CD4-positive, alpha-beta memory T cell (primary cell): Measurements from ENCODE around the gene FANCC. TPM values are rescaled to one million over a fixed set of nuclear protein-coding genes. Genes with fewer than 3 reads are reported as not detected.
A peak's percentile ranks its signal among the peaks of the same experiment; 100 is the strongest.

Experiments used
- CTCF ChIA-PET: fragments of 350-600 bp; sonication (Branson Sonifier 250); formaldehyde crosslinking; loops from one replicate; lab custom pipeline; 2021; ENCODE audit warnings: inconsistent platforms; ENCODE audit not compliant: partially characterized antibody; lab: Charles Lee
- POLR2A ChIA-PET: fragments of 350-600 bp; sonication (Branson Sonifier 250); formaldehyde crosslinking; loops from one replicate; lab custom pipeline; 2021; ENCODE audit not compliant: partially characterized antibody; lab: Charles Lee
- DNase-seq, 5 donors: peaks; one replicate each; pipeline versions ENCODE4 v3.0.0 to v3.0.0-alpha.2; 2020 to 2022; ENCODE audit warnings: mixed read lengths in 1 of 5
- H3K27ac ChIP-seq: one replicate; pipeline ENCODE4 v1.7.0; 2013; ENCODE audit warnings: low read depth, low read length
- H3K27me3 ChIP-seq: 2 replicates; pipeline ENCODE4 v1.7.0; 2013; ENCODE audit warnings: mild to moderate bottlenecking, low read length, moderate library complexity; ENCODE audit not compliant: insufficient read depth
- H3K36me3 ChIP-seq: 2 replicates; pipeline ENCODE4 v1.7.0; 2013; ENCODE audit warnings: mild to moderate bottlenecking, low read length, moderate library complexity; ENCODE audit not compliant: insufficient read depth
- H3K4me1 ChIP-seq: 2 replicates; pipeline ENCODE4 v1.7.0; 2013; ENCODE audit warnings: mild to moderate bottlenecking, low read length, moderate library complexity; ENCODE audit not compliant: insufficient read depth
- H3K4me3 ChIP-seq, 2 donors: one replicate each; pipeline ENCODE4 v1.7.0; 2013; ENCODE audit warnings: low read length in 2 of 2, mild to moderate bottlenecking in 1 of 2
- H3K9me3 ChIP-seq, 2 donors: one replicate each; pipeline ENCODE4 v1.7.0; 2013; ENCODE audit warnings: low read length in 2 of 2, control low read depth in 1 of 2; ENCODE audit not compliant: control insufficient read depth in 1 of 2
- H3K27ac Mint-ChIP-seq, 7 donors: one replicate each; pipeline ENCODE4 v1.8.0; 2020 to 2021; ENCODE audit warnings: mixed read lengths in 7 of 7, mild to moderate bottlenecking in 6 of 7, inconsistent platforms in 3 of 7, moderate library complexity in 3 of 7
- H3K27me3 Mint-ChIP-seq, 2 donors: one replicate each; pipeline ENCODE4 v1.8.0; 2020 to 2021; ENCODE audit warnings: mixed read lengths in 2 of 2
- H3K36me3 Mint-ChIP-seq, 2 donors: one replicate each; pipeline ENCODE4 v1.8.0; 2020 to 2021; ENCODE audit warnings: mixed read lengths in 2 of 2, inconsistent platforms in 1 of 2, mild to moderate bottlenecking in 1 of 2
- H3K4me1 Mint-ChIP-seq, 4 donors: one replicate each; pipeline ENCODE4 v1.8.0; 2020 to 2021; ENCODE audit warnings: mixed read lengths in 4 of 4, mild to moderate bottlenecking in 1 of 4
- H3K4me3 Mint-ChIP-seq, 8 donors: one replicate each; pipeline ENCODE4 v1.8.0; 2020 to 2021; ENCODE audit warnings: mixed read lengths in 8 of 8, mild to moderate bottlenecking in 7 of 8, moderate library complexity in 6 of 8, inconsistent platforms in 3 of 8
- H3K9me3 Mint-ChIP-seq, 8 donors: one replicate each; pipeline ENCODE4 v1.8.0; 2020 to 2021; ENCODE audit warnings: mixed read lengths in 8 of 8, mild to moderate bottlenecking in 5 of 8, inconsistent platforms in 3 of 8, moderate library complexity in 1 of 8
- intact Hi-C: fragments of 100-400 bp; cut with micrococcal nuclease; formaldehyde crosslinking; loops from one replicate; pipeline ENCODE4 v1.15.1; 2023
- polyA plus RNA-seq, 2 donors: library from polyadenylated mRNA; unstranded; fragments of 300-500 nt; fragmentation: Illumina TruSeq; gene quantifications; one replicate each; pipeline ENCODE4 v1.2.3, GENCODE V29; 2021
- total RNA-seq, 2 experiments: library from RNA; stranded (reverse); gene quantifications; one replicate each; pipeline ENCODE4 v1.2.3, GENCODE V29; 2021

Gene FANCC
- total and polyA plus RNA-seq, 4 experiments from 2014 or later: 0.77 to 4.9 (median 3.6) TPM

- no peak overlapping the region for H3K4me3 ChIP-seq
- Mint-ChIP-seq H3K27me3 (no peaks in the 10 kb centered on the region), H3K9me3 (no peaks in the 10 kb centered on the region), H3K36me3 (no peaks in the 10 kb centered on the region), H3K4me1 (peaks cover 0 to 2% (median under 1%) of the 10 kb centered on the region in 4 donors), H3K4me3 (no peak overlapping the region), H3K27ac (no peak overlapping the region)
- no peak for DNase-seq
- H3K27ac ChIP-seq: no peak overlapping the region
- no peaks in the 10 kb centered on the region for H3K9me3 ChIP-seq
- intact Hi-C loops: no loop called here
- CTCF ChIA-PET: no interaction called here
- no peaks in the 10 kb centered on the region for H3K36me3 ChIP-seq
- no peaks in the 10 kb centered on the region for H3K27me3 ChIP-seq
- POLR2A ChIA-PET: no interaction called here
- no peaks in the 10 kb centered on the region for H3K4me1 ChIP-seq
Observed at GRCh38 chr9:95217936-95218335, 99.6 kb downstream of the FANCC start.

DNA sequence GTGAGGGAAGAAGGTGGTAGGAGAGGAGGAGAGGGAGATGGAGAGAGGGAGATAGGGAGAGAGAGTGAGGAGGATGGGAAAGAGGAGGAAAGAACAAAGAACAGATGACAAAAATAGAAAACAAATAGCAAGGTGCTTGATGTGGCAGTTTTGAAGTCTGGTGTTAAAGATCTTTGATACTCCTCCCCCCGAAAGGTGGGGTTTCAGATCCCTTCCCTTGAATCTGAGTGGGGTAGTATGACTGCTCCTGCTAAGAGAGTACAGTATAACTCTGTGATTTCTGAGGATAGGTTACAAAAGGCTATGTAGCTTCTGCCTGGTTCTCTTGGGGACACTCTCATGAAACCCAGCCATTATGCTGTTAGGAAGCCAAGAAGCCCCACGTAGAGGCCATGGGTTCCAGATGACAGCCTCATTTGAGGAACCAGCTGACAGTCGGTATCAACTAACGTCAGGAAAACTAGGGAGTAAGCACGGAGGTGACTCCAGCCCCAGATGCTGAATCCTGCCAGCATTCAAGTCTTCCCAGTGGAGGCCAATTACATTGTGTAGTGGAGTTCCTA, 102.1 kb downstream of the FANCC start:
- no peaks in the 10 kb centered on the region for H3K36me3 Mint-ChIP-seq
- peak overlapping the region in 1 of 7 donors; percentile 39 for H3K27ac Mint-ChIP-seq
- Histone ChIP-seq H3K27ac (no peak overlapping the region), H3K4me1 (no peaks in the 10 kb centered on the region), H3K9me3 (no peaks in the 10 kb centered on the region), H3K4me3 (no peak overlapping the region), H3K27me3 (no peaks in the 10 kb centered on the region), H3K36me3 (no peaks in the 10 kb centered on the region)
- H3K4me3 Mint-ChIP-seq: no peak overlapping the region
- CTCF ChIA-PET: no interaction called here
- intact Hi-C loops: no loop called here
- no peak for DNase-seq
- no peaks in the 10 kb centered on the region for H3K9me3 Mint-ChIP-seq
- POLR2A ChIA-PET: no interaction called here
- H3K4me1 Mint-ChIP-seq: peaks cover 0 to 2% (median under 1%) of the 10 kb centered on the region in 4 donors
- no peaks in the 10 kb centered on the region for H3K27me3 Mint-ChIP-seq

- ChIA-PET POLR2A (no interaction called here), CTCF (no interaction called here)
- Histone ChIP-seq H3K27ac (no peak overlapping the region), H3K36me3 (no peaks in the 10 kb centered on the region), H3K27me3 (no peaks in the 10 kb centered on the region), H3K4me1 (no peaks in the 10 kb centered on the region), H3K9me3 (no peaks in the 10 kb centered on the region), H3K4me3 (no peak overlapping the region)
- Mint-ChIP-seq H3K27me3 (no peaks in the 10 kb centered on the region), H3K4me1 (peaks cover 0 to 2% (median under 1%) of the 10 kb centered on the region in 4 donors), H3K9me3 (no peaks in the 10 kb centered on the region), H3K27ac (no peak overlapping the region), H3K36me3 (no peaks in the 10 kb centered on the region), H3K4me3 (no peak overlapping the region)
- no peak for DNase-seq
- intact Hi-C loops: no loop called here
Observed at GRCh38 chr9:95213117-95213516, 104.4 kb downstream of the FANCC start.

DNA sequence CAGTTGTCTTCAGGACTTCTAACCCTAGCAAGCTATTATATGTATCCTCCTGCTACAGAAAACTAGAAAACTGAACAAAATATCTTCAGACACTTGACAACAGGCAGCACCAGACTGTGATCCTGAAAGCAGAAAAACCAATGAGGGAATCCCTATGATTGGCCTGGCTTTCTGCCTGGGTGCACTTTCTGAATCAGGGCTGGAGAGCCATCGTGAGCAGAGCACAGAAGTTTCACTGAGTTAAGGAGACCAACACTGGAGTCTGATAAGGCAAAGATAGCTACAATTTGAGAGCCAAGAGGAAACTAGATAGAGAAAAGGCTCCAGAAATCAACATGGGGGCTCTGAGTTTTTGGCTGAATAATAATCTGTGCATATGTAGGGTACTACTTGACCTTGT, 106.5 kb downstream of the FANCC start:
- H3K9me3 ChIP-seq: no peaks in the 10 kb centered on the region
- H3K4me1 Mint-ChIP-seq: peaks cover 0 to 2% (median under 1%) of the 10 kb centered on the region in 4 donors
- no peaks in the 10 kb centered on the region for H3K36me3 ChIP-seq
- H3K4me1 ChIP-seq: no peaks in the 10 kb centered on the region
- H3K36me3 Mint-ChIP-seq: no peaks in the 10 kb centered on the region
- no peaks in the 10 kb centered on the region for H3K9me3 Mint-ChIP-seq
- H3K27me3 ChIP-seq: no peaks in the 10 kb centered on the region
- ChIA-PET CTCF (no interaction called here), POLR2A (no interaction called here)
- H3K27me3 Mint-ChIP-seq: no peaks in the 10 kb centered on the region
- no peak overlapping the region for H3K4me3 ChIP-seq
- H3K4me3 Mint-ChIP-seq: no peak overlapping the region
- no peak overlapping the region for H3K27ac ChIP-seq
- intact Hi-C loops: no loop called here
- DNase-seq: no peak
- H3K27ac Mint-ChIP-seq: no peak overlapping the region

- intact Hi-C loops: no loop called here
- no peaks in the 10 kb centered on the region for H3K36me3 Mint-ChIP-seq
- no peak for DNase-seq
- Histone ChIP-seq H3K4me1 (no peaks in the 10 kb centered on the region), H3K27me3 (no peaks in the 10 kb centered on the region), H3K9me3 (no peaks in the 10 kb centered on the region), H3K27ac (no peak overlapping the region), H3K36me3 (no peaks in the 10 kb centered on the region), H3K4me3 (no peak overlapping the region)
- no peak overlapping the region for H3K4me3 Mint-ChIP-seq
- no peak overlapping the region for H3K27ac Mint-ChIP-seq
- H3K4me1 Mint-ChIP-seq: no peaks in the 10 kb centered on the region
- POLR2A ChIA-PET: no interaction called here
- H3K27me3 Mint-ChIP-seq: no peaks in the 10 kb centered on the region
- CTCF ChIA-PET: no interaction called here
- no peaks in the 10 kb centered on the region for H3K9me3 Mint-ChIP-seq
Observed at GRCh38 chr9:95207403-95207802, 110.1 kb downstream of the FANCC start.

DNA sequence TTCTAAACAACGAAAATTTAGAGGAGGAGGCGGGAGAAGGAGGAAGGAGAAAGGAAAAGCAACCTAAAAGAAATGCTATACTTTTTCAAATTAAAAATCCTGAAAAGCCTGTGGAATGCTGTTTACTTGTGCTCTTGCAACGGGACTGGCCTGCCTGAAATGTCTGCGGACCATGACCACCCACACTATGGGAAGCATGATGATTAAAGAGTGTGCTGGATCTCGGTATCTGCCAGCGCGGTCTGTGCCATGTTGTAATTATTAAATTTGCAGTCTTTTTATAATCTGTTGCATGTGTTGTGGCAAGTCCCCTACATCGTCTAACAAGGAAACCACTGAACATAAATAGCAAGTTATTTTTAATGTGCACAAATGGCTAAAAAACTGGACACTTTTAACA, 111.4 kb downstream of the FANCC start:
- Histone ChIP-seq H3K27me3 (no peaks in the 10 kb centered on the region), H3K4me1 (no peaks in the 10 kb centered on the region), H3K27ac (no peak overlapping the region), H3K4me3 (no peak overlapping the region), H3K36me3 (no peaks in the 10 kb centered on the region), H3K9me3 (no peaks in the 10 kb centered on the region)
- Mint-ChIP-seq H3K4me3 (no peak overlapping the region), H3K27me3 (no peaks in the 10 kb centered on the region), H3K27ac (no peak overlapping the region), H3K9me3 (no peaks in the 10 kb centered on the region), H3K4me1 (no peaks in the 10 kb centered on the region), H3K36me3 (no peaks in the 10 kb centered on the region)
- CTCF ChIA-PET: no interaction called here
- intact Hi-C loops: no loop called here
- POLR2A ChIA-PET: no interaction called here
- no peak for DNase-seq

DNA sequence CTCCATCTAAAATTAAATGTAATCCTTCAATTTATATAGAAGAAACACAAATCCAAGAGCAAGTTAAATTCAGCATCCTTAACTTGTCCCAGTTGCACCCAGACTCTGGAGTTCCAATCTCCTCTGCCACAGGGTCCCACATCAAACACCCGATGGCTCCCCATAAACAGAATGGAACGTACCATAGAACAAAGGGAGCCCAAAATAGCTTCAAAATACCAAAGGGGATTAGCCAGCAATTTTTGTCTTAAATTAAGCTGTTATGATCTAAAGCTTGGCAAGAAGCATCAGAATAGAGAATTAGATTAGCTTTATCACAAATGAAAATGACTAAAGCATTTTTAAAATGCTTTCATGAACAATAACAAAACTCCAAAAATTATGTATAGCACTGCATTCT, 112.8 kb downstream of the FANCC start:
- Mint-ChIP-seq H3K4me3 (no peak overlapping the region), H3K9me3 (no peaks in the 10 kb centered on the region), H3K27ac (no peak overlapping the region), H3K36me3 (no peaks in the 10 kb centered on the region), H3K4me1 (no peaks in the 10 kb centered on the region), H3K27me3 (no peaks in the 10 kb centered on the region)
- no peak for DNase-seq
- Histone ChIP-seq H3K36me3 (no peaks in the 10 kb centered on the region), H3K4me3 (no peak overlapping the region), H3K27ac (no peak overlapping the region), H3K9me3 (no peaks in the 10 kb centered on the region), H3K27me3 (no peaks in the 10 kb centered on the region), H3K4me1 (no peaks in the 10 kb centered on the region)
- ChIA-PET CTCF (interaction anchor here (1.2 kb wide), 1 partner anchor 524 kb away, joined by 3 read pairs; no protein-coding TSS in a partner anchor), POLR2A (no interaction called here)
- intact Hi-C loops: no loop called here

DNA sequence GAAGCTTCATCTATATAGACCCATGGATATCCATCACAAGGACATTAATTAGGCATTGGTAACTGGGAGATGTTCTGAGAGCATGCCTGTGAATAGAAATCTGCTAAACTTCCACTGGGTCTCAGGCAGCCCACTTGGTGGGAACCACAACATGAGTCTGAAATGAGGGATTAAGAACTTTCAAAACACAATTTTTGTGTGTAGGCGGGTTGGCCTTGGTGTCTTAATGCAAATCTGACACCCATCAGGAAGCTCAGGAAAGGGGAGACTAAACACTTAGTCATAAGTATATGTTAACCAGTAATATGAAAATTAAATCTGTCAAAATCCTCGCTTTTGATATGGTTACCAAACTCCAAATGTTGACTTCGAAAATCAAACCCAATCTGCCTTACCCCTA, 113.2 kb downstream of the FANCC start:
- no peak overlapping the region for H3K4me3 Mint-ChIP-seq
- H3K4me1 ChIP-seq: no peaks in the 10 kb centered on the region
- intact Hi-C loops: no loop called here
- H3K9me3 ChIP-seq: no peaks in the 10 kb centered on the region
- no peak overlapping the region for H3K27ac ChIP-seq
- no peaks in the 10 kb centered on the region for H3K36me3 Mint-ChIP-seq
- no peaks in the 10 kb centered on the region for H3K9me3 Mint-ChIP-seq
- no peaks in the 10 kb centered on the region for H3K4me1 Mint-ChIP-seq
- no peak overlapping the region for H3K27ac Mint-ChIP-seq
- CTCF ChIA-PET: interaction anchor here (1.2 kb wide), 1 partner anchor 524 kb away, joined by 3 read pairs; no protein-coding TSS in a partner anchor
- H3K27me3 Mint-ChIP-seq: no peaks in the 10 kb centered on the region
- H3K27me3 ChIP-seq: no peaks in the 10 kb centered on the region
- DNase-seq: no peak
- POLR2A ChIA-PET: no interaction called here
- no peaks in the 10 kb centered on the region for H3K36me3 ChIP-seq
- no peak overlapping the region for H3K4me3 ChIP-seq
